ENCODE results near the gene RGL2. TPM values are rescaled to one million over a fixed set of nuclear protein-coding genes. Genes with fewer than 3 reads are reported as not detected.

RGL2 gene
- total and polyA plus RNA-seq, 2 of the 4 experiments (the other 2 are of a cell fraction), result 4.1 to 26.9 TPM

DNA sequence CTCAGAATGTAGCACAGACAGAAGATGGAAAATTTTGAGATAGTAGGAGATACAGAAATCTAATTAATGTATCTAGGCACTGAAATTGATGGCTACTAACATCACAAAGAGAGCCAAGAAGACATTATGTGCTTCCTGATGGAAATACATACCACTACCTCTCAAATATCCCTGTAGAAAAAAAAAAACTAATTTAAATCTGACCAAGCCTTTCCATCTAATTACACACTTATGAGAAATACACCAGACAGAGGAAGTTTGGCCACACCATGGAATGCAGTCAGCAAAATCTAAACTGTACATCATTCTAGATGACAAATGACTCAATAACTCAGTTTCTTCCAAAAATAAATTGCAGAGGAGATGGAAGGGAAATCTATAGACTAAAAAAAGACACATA is 46.0 kb downstream of the RGL2 start:
- H3K14ac ChIP-seq (replicated peaks; ENCODE audit: low read depth, low read length), result no peak overlapping the region
- in situ Hi-C loops (cut with MboI; ENCODE audit: low sequenced_read_pairs) (no loop called here), dilution Hi-C loops (cut with HindIII; ENCODE audit: low sequenced_read_pairs, unreplicated experiment) (no loop called here), intact Hi-C loops (cut with micrococcal nuclease) (no loop called here)
- H2AK9ac ChIP-seq (replicated peaks; ENCODE audit: low read depth, low read length, poor library complexity), result no peak overlapping the region
- no peak overlapping the region for H2BK20ac ChIP-seq (ENCODE audit: low read depth, low read length)
- TF ChIP-seq RAD21 (IDR thresholded peaks at IDR 0.05; ENCODE audit: low read length) (no peak), MXI1 (IDR thresholded peaks at IDR 0.05; ENCODE audit: borderline replicate concordance, low read depth, low read length) (no peak), MAZ (IDR thresholded peaks at IDR 0.05; ENCODE audit: borderline replicate concordance, low read depth, low read length) (no peak), SMC3 (IDR thresholded peaks at IDR 0.05; ENCODE audit: low read depth, low read length) (no peak), CHD1 (IDR thresholded peaks at IDR 0.05; ENCODE audit: low read depth, low read length) (no peak), MAFK (IDR thresholded peaks at IDR 0.05; ENCODE audit: low read depth, low read length) (no peak), CEBPB (IDR thresholded peaks at IDR 0.05; ENCODE audit: low read depth, low read length) (no peak), RCOR1 (IDR thresholded peaks at IDR 0.05; ENCODE audit: insufficient replicate concordance, low read length) (no peak), FOS (IDR thresholded peaks at IDR 0.05; ENCODE audit: low read depth, low read length) (no peak), POLR2A (IDR thresholded peaks at IDR 0.05; ENCODE audit: low read depth, low read length) (no peak), NFE2L2 (IDR thresholded peaks at IDR 0.05; ENCODE audit: low read depth, low read length) (no peak), BHLHE40 (IDR thresholded peaks at IDR 0.05; ENCODE audit: low read depth, low read length) (no peak), RFX5 (IDR thresholded peaks at IDR 0.05; ENCODE audit: low read depth, low read length) (no peak)
- TF ChIP-seq, protein P1, sequence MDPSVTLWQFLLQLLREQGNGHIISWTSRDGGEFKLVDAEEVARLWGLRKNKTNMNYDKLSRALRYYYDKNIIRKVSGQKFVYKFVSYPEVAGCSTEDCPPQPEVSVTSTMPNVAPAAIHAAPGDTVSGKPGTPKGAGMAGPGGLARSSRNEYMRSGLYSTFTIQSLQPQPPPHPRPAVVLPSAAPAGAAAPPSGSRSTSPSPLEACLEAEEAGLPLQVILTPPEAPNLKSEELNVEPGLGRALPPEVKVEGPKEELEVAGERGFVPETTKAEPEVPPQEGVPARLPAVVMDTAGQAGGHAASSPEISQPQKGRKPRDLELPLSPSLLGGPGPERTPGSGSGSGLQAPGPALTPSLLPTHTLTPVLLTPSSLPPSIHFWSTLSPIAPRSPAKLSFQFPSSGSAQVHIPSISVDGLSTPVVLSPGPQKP (IDR thresholded peaks at IDR 0.05; ENCODE audit: borderline replicate concordance, low read depth, low read length), result no peak
- TF ChIP-seq, protein P2, sequence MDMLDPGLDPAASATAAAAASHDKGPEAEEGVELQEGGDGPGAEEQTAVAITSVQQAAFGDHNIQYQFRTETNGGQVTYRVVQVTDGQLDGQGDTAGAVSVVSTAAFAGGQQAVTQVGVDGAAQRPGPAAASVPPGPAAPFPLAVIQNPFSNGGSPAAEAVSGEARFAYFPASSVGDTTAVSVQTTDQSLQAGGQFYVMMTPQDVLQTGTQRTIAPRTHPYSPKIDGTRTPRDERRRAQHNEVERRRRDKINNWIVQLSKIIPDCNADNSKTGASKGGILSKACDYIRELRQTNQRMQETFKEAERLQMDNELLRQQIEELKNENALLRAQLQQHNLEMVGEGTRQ (IDR thresholded peaks at IDR 0.05; ENCODE audit: low read depth, low read length), result no peak
- TF ChIP-seq, protein P3, sequence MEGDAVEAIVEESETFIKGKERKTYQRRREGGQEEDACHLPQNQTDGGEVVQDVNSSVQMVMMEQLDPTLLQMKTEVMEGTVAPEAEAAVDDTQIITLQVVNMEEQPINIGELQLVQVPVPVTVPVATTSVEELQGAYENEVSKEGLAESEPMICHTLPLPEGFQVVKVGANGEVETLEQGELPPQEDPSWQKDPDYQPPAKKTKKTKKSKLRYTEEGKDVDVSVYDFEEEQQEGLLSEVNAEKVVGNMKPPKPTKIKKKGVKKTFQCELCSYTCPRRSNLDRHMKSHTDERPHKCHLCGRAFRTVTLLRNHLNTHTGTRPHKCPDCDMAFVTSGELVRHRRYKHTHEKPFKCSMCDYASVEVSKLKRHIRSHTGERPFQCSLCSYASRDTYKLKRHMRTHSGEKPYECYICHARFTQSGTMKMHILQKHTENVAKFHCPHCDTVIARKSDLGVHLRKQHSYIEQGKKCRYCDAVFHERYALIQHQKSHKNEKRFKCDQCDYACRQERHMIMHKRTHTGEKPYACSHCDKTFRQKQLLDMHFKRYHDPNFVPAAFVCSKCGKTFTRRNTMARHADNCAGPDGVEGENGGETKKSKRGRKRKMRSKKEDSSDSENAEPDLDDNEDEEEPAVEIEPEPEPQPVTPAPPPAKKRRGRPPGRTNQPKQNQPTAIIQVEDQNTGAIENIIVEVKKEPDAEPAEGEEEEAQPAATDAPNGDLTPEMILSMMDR (conservative IDR thresholded peaks at IDR 0.05; ENCODE audit: low read depth, low read length), result no peak
- no peak for ATAC-seq (ENCODE audit: low read depth)
- ChIA-PET POLR2A (ENCODE audit: unreplicated experiment) (no interaction called here), CTCF (no interaction called here)
- no peak overlapping the region for H3K27ac ChIP-seq (ENCODE audit: insufficient read depth, low read length)
- H3K4me2 ChIP-seq (ENCODE audit: low read depth, low read length), result no peak overlapping the region
- no peak overlapping the region for H2BK15ac ChIP-seq (ENCODE audit: low read depth, low read length)
- no peaks in the 10 kb centered on the region for H3K9me3 ChIP-seq (ENCODE audit: control insufficient read depth, insufficient read depth, low read length)
- no peak overlapping the region for H3K56ac ChIP-seq (ENCODE audit: extremely low read depth, insufficient read depth, low read length)
- H3K9ac ChIP-seq (ENCODE audit: low read depth, low read length), result no peak overlapping the region
- no peak overlapping the region for H3K23ac ChIP-seq (ENCODE audit: low read depth, low read length)
- no peak overlapping the region for H3K4me3 ChIP-seq (ENCODE audit: insufficient read depth, low read depth, low read length)
- peaks cover 12% of the 10 kb centered on the region for H3K4me1 ChIP-seq (ENCODE audit: control insufficient read depth, insufficient read depth, low read length)
- no peak overlapping the region for H2AFZ ChIP-seq (replicated peaks; ENCODE audit: low read length, poor library complexity)
- H3K79me1 ChIP-seq (ENCODE audit: low read depth in 1 of 2, low read length in 2 of 2), result peaks cover 3 to 35% of the 10 kb centered on the region in 2 experiments; a peak in 3 of 4 replicates
- peaks cover 3% of the 10 kb centered on the region; the same call in 1 of the 2 replicates for H4K20me1 ChIP-seq (ENCODE audit: insufficient read depth, low read length)
- H3K9me1 ChIP-seq (ENCODE audit: insufficient read depth, low read length), result peaks cover 11% of the 10 kb centered on the region
- H3K18ac ChIP-seq (ENCODE audit: low read depth, low read length), result no peak overlapping the region
- no TSS peak for BruUV-seq (replicated peaks)
- H3K36me3 ChIP-seq (ENCODE audit: control insufficient read depth, insufficient read depth, low read length), result peaks cover 11% of the 10 kb centered on the region; the same call in 1 of the 2 replicates
- H2BK5ac ChIP-seq (ENCODE audit: low read depth, low read length, poor library complexity, severe bottlenecking), result no peak overlapping the region
- no peak overlapping the region for H2AK5ac ChIP-seq (ENCODE audit: low read depth, low read length)
- H4K91ac ChIP-seq (ENCODE audit: insufficient read depth, low read depth, low read length), result no peak overlapping the region
- no peak for DNase-seq
- no peak overlapping the region for H4K5ac ChIP-seq (ENCODE audit: low read depth, low read length)
- H3K4ac ChIP-seq (ENCODE audit: low read depth, low read length), result no peak overlapping the region
- H3K27me3 ChIP-seq (ENCODE audit: control insufficient read depth, insufficient read depth, low read length), result no peaks in the 10 kb centered on the region
- no peak overlapping the region for H4K8ac ChIP-seq (ENCODE audit: low read depth in 2 of 2, low read length in 2 of 2)
- H2BK120ac ChIP-seq (ENCODE audit: low read depth, low read length), result no peak overlapping the region

Data from IMR-90 (cell line).